HCT116 (cell line): ENCODE data around the gene PCAT6. TPM values are rescaled to one million over a fixed set of nuclear protein-coding genes. Genes with fewer than 3 reads are reported as not detected.

Source experiments
- ATAC-seq: fragments of 200-7000 bp; cut with Tn5 transposase; 2 replicates; pipeline ENCODE4 v1.9.1; 2020; ENCODE audit warnings: mild to moderate bottlenecking, moderate library complexity
- BruUV-seq: library from RNA; stranded (reverse); fragments of 400-500 nt; replicated peaks from 2 replicates; lab custom pipeline; 2021; lab: Mats Ljungman, UMichigan
- CTCF ChIA-PET: fragments of 300-600 bp; sonication (Branson Sonifier 250); formaldehyde crosslinking; loops from one replicate; lab custom pipeline; 2021; ENCODE audit warnings: antibody characterized with exemption; lab: Charles Lee
- POLR2A ChIA-PET: fragments of 300-600, 350-600 bp; sonication (Branson Sonifier 250); formaldehyde crosslinking; loops from one replicate; lab custom pipeline; 2021; ENCODE audit warnings: antibody characterized with exemption; lab: Charles Lee
- RAD21 ChIA-PET, 2 experiments: fragments of 300-600 bp; sonication (Branson Sonifier 250); formaldehyde crosslinking; loops; one replicate each; lab custom pipeline; 2023; ENCODE audit warnings: low total read pairs in 2 of 2; ENCODE audit not compliant: uncharacterized antibody in 2 of 2, unreplicated experiment in 2 of 2, low non-redundant PET in 1 of 2; lab: Charles Lee
- DNase-seq: peaks from one replicate; pipeline ENCODE4 v3.0.0-alpha.2; 2010; ENCODE audit warnings: low read depth, low spot score
- H2AFZ ChIP-seq: fragments of 200-600 bp; shearing (Covaris generic), sonication (generic); 2 replicates; pipeline ENCODE4 v1.6.1; 2017; ENCODE audit warnings: low read depth, mixed run types, mixed read lengths, antibody characterized with exemption, low read length; ENCODE audit not compliant: poor library complexity, severe bottlenecking
- H3K27ac ChIP-seq: 2 replicates; pipeline ENCODE4 v1.5.1; 2012; ENCODE audit warnings: low read depth, low read length
- H3K27me3 ChIP-seq: fragments of 200-600 bp; sonication (generic); 2 replicates; pipeline ENCODE4 v1.6.1; 2016; ENCODE audit warnings: mixed run types, low read length, mixed read lengths; ENCODE audit not compliant: insufficient read depth
- H3K36me3 ChIP-seq, 2 experiments: fragments of 200-500 bp in 1 of 2; fragments of 200-600 bp in 1 of 2; sonication (Bioruptor generic) in 1 of 2; sonication (generic) in 1 of 2; 2 replicates each; pipeline versions ENCODE4 v1.5.1 to v1.6.1; 2014 to 2016; ENCODE audit warnings: low read length in 2 of 2, inconsistent platforms in 1 of 2, mixed read lengths in 1 of 2, mixed run types in 1 of 2; ENCODE audit not compliant: insufficient read depth in 2 of 2, control insufficient read depth in 1 of 2
- H3K4me1 ChIP-seq, 2 experiments: fragments of 200-600 bp in 1 of 2; sonication (generic) in 1 of 2; 2 replicates each; pipeline versions ENCODE4 v1.5.1 to v1.6.1; 2012 to 2017; ENCODE audit warnings: low read length in 2 of 2, inconsistent platforms in 1 of 2, mild to moderate bottlenecking in 1 of 2, mixed read lengths in 1 of 2, mixed run types in 1 of 2, moderate library complexity in 1 of 2; ENCODE audit not compliant: insufficient read depth in 2 of 2, control insufficient read depth in 1 of 2
- H3K4me2 ChIP-seq: fragments of 200-600 bp; sonication (generic); 2 replicates; pipeline ENCODE4 v1.6.1; 2017; ENCODE audit warnings: mixed run types, low read length, mixed read lengths
- H3K4me3 ChIP-seq, 2 experiments: fragments of 200-600 bp in 1 of 2; sonication (generic) in 1 of 2; replicated peaks in 1 of 2; 2 replicates each; pipeline ENCODE4 v1.5.1; 2011 to 2016; ENCODE audit warnings: low read length in 2 of 2, control low read depth in 1 of 2, low read depth in 1 of 2, mild to moderate bottlenecking in 1 of 2, mixed read lengths in 1 of 2, mixed run types in 1 of 2
- H3K79me2 ChIP-seq: fragments of 200-600 bp; sonication (generic); 2 replicates; pipeline ENCODE4 v1.6.1; 2017; ENCODE audit warnings: mild to moderate bottlenecking, mixed run types, low read length, moderate library complexity, mixed read lengths; ENCODE audit not compliant: insufficient read depth
- H3K9ac ChIP-seq: fragments of 200-600 bp; sonication (generic); 2 replicates; pipeline ENCODE4 v1.6.1; 2016; ENCODE audit warnings: low read length, mixed read lengths
- H3K9me2 ChIP-seq: fragments of 200-600 bp; sonication (generic), shearing (Covaris generic); 2 replicates; pipeline ENCODE4 v1.6.1; 2017; ENCODE audit warnings: mixed run types, mild to moderate bottlenecking, moderate library complexity; ENCODE audit not compliant: insufficient read depth
- H3K9me3 ChIP-seq, 2 experiments: fragments of 200-500 bp in 1 of 2; fragments of 200-600 bp in 1 of 2; sonication (Bioruptor generic) in 1 of 2; sonication (generic) in 1 of 2; 2 replicates each; pipeline ENCODE4 v1.6.1; 2014 to 2017; ENCODE audit warnings: low read length in 2 of 2, mixed read lengths in 2 of 2, inconsistent platforms in 1 of 2, low read depth in 1 of 2, mild to moderate bottlenecking in 1 of 2, mixed run types in 1 of 2, moderate library complexity in 1 of 2; ENCODE audit not compliant: control insufficient read depth in 1 of 2, insufficient read depth in 1 of 2
- H4K20me1 ChIP-seq: fragments of 200-600 bp; sonication (generic), shearing (Covaris generic); 2 replicates; pipeline ENCODE4 v1.6.1; 2017; ENCODE audit warnings: mixed run types, mild to moderate bottlenecking, moderate library complexity; ENCODE audit not compliant: insufficient read depth
- CBX3 ChIP-seq: IDR thresholded peaks from 2 replicates; pipeline ENCODE4 v1.6.1; 2012; ENCODE audit warnings: low read depth
- EZH2 ChIP-seq: fragments of 200-600 bp; sonication (generic); IDR thresholded peaks from 2 replicates; pipeline ENCODE4 v1.6.1; 2017; ENCODE audit warnings: antibody characterized with exemption, mixed run types
- EZH2phosphoT487 ChIP-seq: fragments of 200-600 bp; IDR thresholded peaks from 2 replicates; pipeline ENCODE4 v1.6.1; 2018; ENCODE audit warnings: antibody characterized with exemption, borderline replicate concordance
- FOSL1 ChIP-seq: IDR thresholded peaks from 2 replicates; pipeline ENCODE4 v1.6.1; 2012; ENCODE audit warnings: low read depth
- MAX ChIP-seq: IDR thresholded peaks from 2 replicates; pipeline ENCODE4 v1.6.1; 2012
- POLR2AphosphoS5 ChIP-seq: IDR thresholded peaks from 2 replicates; pipeline ENCODE4 v1.6.1; 2011; ENCODE audit warnings: mild to moderate bottlenecking, low read depth, low read length, moderate library complexity
- SP1 ChIP-seq: IDR thresholded peaks from 2 replicates; pipeline ENCODE4 v1.6.1; 2012; ENCODE audit warnings: low read depth
- SRF ChIP-seq: IDR thresholded peaks from 2 replicates; pipeline ENCODE4 v1.6.1; 2012; ENCODE audit warnings: low read depth
- YY1 ChIP-seq: IDR thresholded peaks from 2 replicates; pipeline ENCODE4 v1.6.1; 2011; ENCODE audit warnings: low read length, low read depth, moderate library complexity, mild to moderate bottlenecking; ENCODE audit not compliant: insufficient replicate concordance; ENCODE audit errors: extremely low read depth
- ZBTB33 ChIP-seq: IDR thresholded peaks from 2 replicates; pipeline ENCODE4 v1.6.1; 2011; ENCODE audit warnings: mild to moderate bottlenecking, low read length, moderate library complexity; ENCODE audit not compliant: insufficient replicate concordance; ENCODE audit errors: extremely low read depth
- ZFX ChIP-seq: fragments of 450-650 bp; IDR thresholded peaks from 2 replicates; pipeline ENCODE4 v1.6.1; 2017
- ZNF274 ChIP-seq: fragments of 200-500 bp; sonication (Bioruptor generic); IDR thresholded peaks from 2 replicates; pipeline ENCODE4 v1.6.1; 2014; ENCODE audit warnings: mild to moderate bottlenecking, low read depth, low read length, inconsistent platforms
- intact Hi-C: fragments of 100-400 bp; cut with micrococcal nuclease; formaldehyde crosslinking; loops from 2 replicates; pipeline ENCODE4 v1.10.0; 2022
- total RNA-seq: library from RNA; stranded (reverse); gene quantifications from one replicate; pipeline ENCODE4 v1.2.1, GENCODE V29; 2021; ENCODE audit not compliant: unreplicated experiment
- TF ChIP-seq, protein P1 (sequence below), 3 experiments: fragments of 200-600 bp in 1 of 3; sonication (generic) in 1 of 3; IDR thresholded peaks in 2 of 3; conservative IDR thresholded peaks in 1 of 3; 2 replicates each; pipeline ENCODE4 v1.5.1; 2012 to 2017; ENCODE audit warnings: low read depth in 2 of 3, low read length in 2 of 3, antibody characterized with exemption in 1 of 3, borderline replicate concordance in 1 of 3, control low read depth in 1 of 3, mild to moderate bottlenecking in 1 of 3, mixed read lengths in 1 of 3, mixed run types in 1 of 3, moderate library complexity in 1 of 3; ENCODE audit not compliant: insufficient read depth in 1 of 3
- TF ChIP-seq, protein P2 (sequence below): IDR thresholded peaks from 2 replicates; pipeline ENCODE4 v1.6.1; 2012; ENCODE audit warnings: low read depth

PCAT6 gene
- total RNA-seq, 1 experiment from 2014 or later, result 1.9 TPM

DNA sequence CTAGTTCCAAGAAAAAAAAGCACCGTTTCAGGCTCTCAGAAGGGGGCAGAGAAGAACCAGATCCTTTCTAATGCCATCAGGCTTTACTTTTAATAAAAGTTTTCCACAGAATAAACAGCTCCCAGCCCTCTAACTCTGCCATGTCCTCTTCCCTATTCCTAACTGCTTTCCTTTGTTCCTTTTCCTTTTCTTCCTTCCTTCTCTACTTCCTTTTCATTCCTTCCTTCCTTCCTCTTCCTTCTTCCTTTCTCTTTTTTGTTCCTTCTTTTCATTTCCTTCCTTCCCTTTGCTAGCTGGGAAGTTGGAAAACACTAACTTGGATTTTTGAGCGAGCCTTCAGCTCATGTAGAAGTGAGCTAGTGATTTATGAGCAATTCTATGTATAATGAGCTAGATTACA lies 48.7 kb upstream of the PCAT6 start:
- intact Hi-C loops, result no loop called here
- Histone ChIP-seq H3K36me3 (peaks cover 0 to 14% of the 10 kb centered on the region in 2 experiments; a peak in 2 of 4 replicates), H3K9me3 (no peaks in the 10 kb centered on the region), H2AFZ (no peak overlapping the region), H3K79me2 (no peaks in the 10 kb centered on the region), H3K4me3 (no peak overlapping the region), H3K9me2 (no peaks in the 10 kb centered on the region), H3K4me2 (no peak overlapping the region), H4K20me1 (no peaks in the 10 kb centered on the region), H3K27me3 (no peaks in the 10 kb centered on the region), H3K27ac (no peak overlapping the region), H3K9ac (no peak overlapping the region), H3K4me1 (no peaks in the 10 kb centered on the region)
- ATAC-seq (no peak), DNase-seq (no peak)
- ChIA-PET RAD21 (no interaction called here), CTCF (no interaction called here), POLR2A (no interaction called here)
- BruUV-seq, result no TSS peak
- TF ChIP-seq POLR2AphosphoS5, result no peak
- no peak for TF ChIP-seq EZH2phosphoT487
- TF ChIP-seq YY1, result no peak
- TF ChIP-seq EZH2, result no peak
- no peak for TF ChIP-seq MAX
- TF ChIP-seq FOSL1, result no peak
- no peak for TF ChIP-seq ZFX
- TF ChIP-seq SRF, result no peak
- no peak for TF ChIP-seq SP1
- TF ChIP-seq, protein P1, sequence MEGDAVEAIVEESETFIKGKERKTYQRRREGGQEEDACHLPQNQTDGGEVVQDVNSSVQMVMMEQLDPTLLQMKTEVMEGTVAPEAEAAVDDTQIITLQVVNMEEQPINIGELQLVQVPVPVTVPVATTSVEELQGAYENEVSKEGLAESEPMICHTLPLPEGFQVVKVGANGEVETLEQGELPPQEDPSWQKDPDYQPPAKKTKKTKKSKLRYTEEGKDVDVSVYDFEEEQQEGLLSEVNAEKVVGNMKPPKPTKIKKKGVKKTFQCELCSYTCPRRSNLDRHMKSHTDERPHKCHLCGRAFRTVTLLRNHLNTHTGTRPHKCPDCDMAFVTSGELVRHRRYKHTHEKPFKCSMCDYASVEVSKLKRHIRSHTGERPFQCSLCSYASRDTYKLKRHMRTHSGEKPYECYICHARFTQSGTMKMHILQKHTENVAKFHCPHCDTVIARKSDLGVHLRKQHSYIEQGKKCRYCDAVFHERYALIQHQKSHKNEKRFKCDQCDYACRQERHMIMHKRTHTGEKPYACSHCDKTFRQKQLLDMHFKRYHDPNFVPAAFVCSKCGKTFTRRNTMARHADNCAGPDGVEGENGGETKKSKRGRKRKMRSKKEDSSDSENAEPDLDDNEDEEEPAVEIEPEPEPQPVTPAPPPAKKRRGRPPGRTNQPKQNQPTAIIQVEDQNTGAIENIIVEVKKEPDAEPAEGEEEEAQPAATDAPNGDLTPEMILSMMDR (IDR thresholded peaks at IDR 0.05 in 2 of 3, conservative IDR thresholded peaks at IDR 0.05 in 1 of 3; ENCODE audit: borderline replicate concordance in 1 of 3, insufficient read depth in 1 of 3, low read depth in 2 of 3, low read length in 2 of 3), result no peak
- no peak for TF ChIP-seq ZBTB33
- no peak for TF ChIP-seq CBX3
- TF ChIP-seq ZNF274, result no peak
- TF ChIP-seq, protein P2, sequence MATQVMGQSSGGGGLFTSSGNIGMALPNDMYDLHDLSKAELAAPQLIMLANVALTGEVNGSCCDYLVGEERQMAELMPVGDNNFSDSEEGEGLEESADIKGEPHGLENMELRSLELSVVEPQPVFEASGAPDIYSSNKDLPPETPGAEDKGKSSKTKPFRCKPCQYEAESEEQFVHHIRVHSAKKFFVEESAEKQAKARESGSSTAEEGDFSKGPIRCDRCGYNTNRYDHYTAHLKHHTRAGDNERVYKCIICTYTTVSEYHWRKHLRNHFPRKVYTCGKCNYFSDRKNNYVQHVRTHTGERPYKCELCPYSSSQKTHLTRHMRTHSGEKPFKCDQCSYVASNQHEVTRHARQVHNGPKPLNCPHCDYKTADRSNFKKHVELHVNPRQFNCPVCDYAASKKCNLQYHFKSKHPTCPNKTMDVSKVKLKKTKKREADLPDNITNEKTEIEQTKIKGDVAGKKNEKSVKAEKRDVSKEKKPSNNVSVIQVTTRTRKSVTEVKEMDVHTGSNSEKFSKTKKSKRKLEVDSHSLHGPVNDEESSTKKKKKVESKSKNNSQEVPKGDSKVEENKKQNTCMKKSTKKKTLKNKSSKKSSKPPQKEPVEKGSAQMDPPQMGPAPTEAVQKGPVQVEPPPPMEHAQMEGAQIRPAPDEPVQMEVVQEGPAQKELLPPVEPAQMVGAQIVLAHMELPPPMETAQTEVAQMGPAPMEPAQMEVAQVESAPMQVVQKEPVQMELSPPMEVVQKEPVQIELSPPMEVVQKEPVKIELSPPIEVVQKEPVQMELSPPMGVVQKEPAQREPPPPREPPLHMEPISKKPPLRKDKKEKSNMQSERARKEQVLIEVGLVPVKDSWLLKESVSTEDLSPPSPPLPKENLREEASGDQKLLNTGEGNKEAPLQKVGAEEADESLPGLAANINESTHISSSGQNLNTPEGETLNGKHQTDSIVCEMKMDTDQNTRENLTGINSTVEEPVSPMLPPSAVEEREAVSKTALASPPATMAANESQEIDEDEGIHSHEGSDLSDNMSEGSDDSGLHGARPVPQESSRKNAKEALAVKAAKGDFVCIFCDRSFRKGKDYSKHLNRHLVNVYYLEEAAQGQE, result no peak
